Caco-2 (cell line): ENCODE results near the gene LRRC28. TPM values are rescaled to one million over a fixed set of nuclear protein-coding genes. Genes with fewer than 3 reads are reported as not detected.

Experiments used
- BruUV-seq: library from RNA; stranded (reverse); fragments of 400-500 nt; replicated peaks from 2 replicates; lab custom pipeline; 2021; lab: Mats Ljungman, UMichigan
- CTCF ChIA-PET: fragments of 300-600 bp; sonication (Branson Sonifier 250); formaldehyde crosslinking; loops from one replicate; lab custom pipeline; 2022; ENCODE audit warnings: antibody characterized with exemption; lab: Charles Lee
- POLR2A ChIA-PET: fragments of 300-600 bp; sonication (Branson Sonifier 250); formaldehyde crosslinking; loops from one replicate; lab custom pipeline; 2022; ENCODE audit warnings: antibody characterized with exemption; lab: Charles Lee
- DNase-seq, 2 experiments: peaks; one replicate each; pipeline versions ENCODE4 v3.0.0 to v3.0.0-alpha.2; 2020 to 2022
- H3K27me3 ChIP-seq: replicated peaks from 2 replicates; pipeline ENCODE4 v1.6.0; 2011; ENCODE audit warnings: low read length; ENCODE audit not compliant: control insufficient read depth, insufficient read depth
- H3K36me3 ChIP-seq: 2 replicates; pipeline ENCODE4 v1.5.1; 2011; ENCODE audit warnings: low read length; ENCODE audit not compliant: control insufficient read depth, insufficient read depth
- H3K4me1 ChIP-seq: fragments of 250-450 bp; sonication (Bioruptor Pico); 2 replicates; pipeline ENCODE4 v1.5.1; 2020; ENCODE audit warnings: mild to moderate bottlenecking
- H3K4me3 ChIP-seq: 2 replicates; pipeline ENCODE4 v1.5.1; 2011; ENCODE audit warnings: low read depth, mild to moderate bottlenecking, control low read depth, low read length
- H3K9me3 ChIP-seq: fragments of 250-450 bp; sonication (Bioruptor Pico); 2 replicates; pipeline ENCODE4 v1.5.1; 2020; ENCODE audit warnings: mild to moderate bottlenecking, moderate library complexity
- H3K27ac Mint-ChIP-seq: one replicate; pipeline ENCODE4 v1.8.0; 2022; ENCODE audit warnings: mixed read lengths; ENCODE audit not compliant: unreplicated experiment
- H3K27me3 Mint-ChIP-seq: one replicate; pipeline ENCODE4 v1.8.0; 2022; ENCODE audit warnings: mixed read lengths; ENCODE audit not compliant: insufficient read depth, unreplicated experiment
- H3K36me3 Mint-ChIP-seq: one replicate; pipeline ENCODE4 v1.8.0; 2022; ENCODE audit warnings: mild to moderate bottlenecking, mixed read lengths; ENCODE audit not compliant: insufficient read depth, unreplicated experiment
- H3K4me1 Mint-ChIP-seq: one replicate; pipeline ENCODE4 v1.8.0; 2022; ENCODE audit warnings: low read depth, mixed read lengths; ENCODE audit not compliant: unreplicated experiment
- H3K4me3 Mint-ChIP-seq: one replicate; pipeline ENCODE4 v1.8.0; 2022; ENCODE audit warnings: mild to moderate bottlenecking, moderate library complexity, mixed read lengths; ENCODE audit not compliant: unreplicated experiment
- H3K9me3 Mint-ChIP-seq: one replicate; pipeline ENCODE4 v1.8.0; 2022; ENCODE audit warnings: mixed read lengths; ENCODE audit not compliant: unreplicated experiment
- CTCF ChIP-seq, 2 experiments: fragments of 200-600 bp in 1 of 2; IDR thresholded peaks; 1 replicate in 1 of 2; 2 replicates in 1 of 2; pipeline versions ENCODE4 v1.5.1 to v1.8.0; 2011 to 2022; ENCODE audit warnings: antibody characterized with exemption in 1 of 2, control low read depth in 1 of 2, inconsistent platforms in 1 of 2, low read depth in 1 of 2, low read length in 1 of 2, mild to moderate bottlenecking in 1 of 2, moderate library complexity in 1 of 2; ENCODE audit not compliant: insufficient read depth in 1 of 2, severe bottlenecking in 1 of 2, unreplicated experiment in 1 of 2
- intact Hi-C: fragments of 100-400 bp; cut with micrococcal nuclease; formaldehyde crosslinking; loops from one replicate; pipeline ENCODE4 v1.10.0; 2022; ENCODE audit not compliant: unreplicated experiment
- total RNA-seq: library from RNA; stranded (reverse); gene quantifications from 2 replicates; pipeline ENCODE4 v1.2.3, GENCODE V29; 2022

Gene LRRC28
- total RNA-seq, 1 experiment from 2014 or later: 17.8 TPM

DNA sequence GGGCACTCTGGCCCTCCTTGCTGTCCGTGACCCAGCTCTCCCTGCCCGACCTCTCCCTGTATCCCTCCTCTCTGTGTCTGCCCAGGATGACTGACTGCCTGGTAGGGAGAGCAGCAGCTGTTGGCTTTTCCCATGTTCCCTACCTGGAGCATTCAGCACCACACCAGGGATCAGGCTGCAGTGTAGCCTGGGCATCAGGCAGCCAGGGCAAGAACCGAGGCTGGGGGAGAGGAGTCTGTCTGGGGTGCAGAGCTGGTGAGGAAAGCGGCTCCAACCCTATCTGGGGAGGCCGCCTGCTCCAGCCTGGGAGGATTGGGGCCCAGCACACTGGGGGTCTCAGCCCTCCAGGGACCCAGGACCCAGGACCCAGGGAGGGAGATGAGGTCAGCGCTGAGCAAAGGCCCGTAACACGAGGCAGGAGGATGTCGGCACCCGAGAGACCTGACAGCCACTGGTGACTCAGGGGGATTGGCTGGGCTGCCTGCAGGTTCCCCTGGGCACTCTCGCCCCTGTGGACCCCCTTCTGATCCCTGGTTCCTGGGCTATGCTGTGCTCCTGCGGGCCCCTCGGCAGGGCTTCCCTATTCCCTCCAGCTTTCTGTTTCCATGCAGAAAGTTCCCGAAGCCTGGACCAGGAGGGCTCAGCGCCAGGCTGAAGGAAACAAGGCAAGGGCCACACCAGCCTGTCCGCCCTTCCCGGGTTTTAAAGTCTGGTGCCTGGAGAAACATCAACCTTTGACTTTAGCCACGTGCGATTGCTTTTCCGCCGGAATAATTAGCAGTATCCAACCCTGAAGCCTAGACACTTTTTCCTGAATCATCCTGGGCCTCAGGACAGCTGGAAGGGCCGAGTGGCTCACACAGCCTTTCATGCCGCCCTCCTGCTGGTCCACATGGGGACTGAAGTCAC is 186.3 kb downstream of the LRRC28 start:
- Histone ChIP-seq H3K36me3 (no peaks in the 10 kb centered on the region), H3K27me3 (no peaks in the 10 kb centered on the region), H3K4me3 (no peak overlapping the region), H3K4me1 (no peaks in the 10 kb centered on the region), H3K9me3 (no peaks in the 10 kb centered on the region)
- ChIA-PET POLR2A (no interaction called here), CTCF (no interaction called here)
- BruUV-seq: no TSS peak
- Mint-ChIP-seq H3K4me3 (no peak overlapping the region), H3K27me3 (peaks cover 3% of the 10 kb centered on the region), H3K36me3 (peaks cover 4% of the 10 kb centered on the region), H3K9me3 (no peaks in the 10 kb centered on the region), H3K4me1 (no peaks in the 10 kb centered on the region), H3K27ac (no peak overlapping the region)
- TF ChIP-seq CTCF (IDR thresholded peaks at IDR 0.05; ENCODE audit: insufficient read depth in 1 of 2, low read depth in 1 of 2, low read length in 1 of 2, severe bottlenecking in 1 of 2, unreplicated experiment in 1 of 2): no peak
- intact Hi-C loops: no loop called here
- no peak for DNase-seq

- H3K4me1 ChIP-seq: no peaks in the 10 kb centered on the region
- POLR2A ChIA-PET: no interaction called here
- Mint-ChIP-seq H3K36me3 (peaks cover 4% of the 10 kb centered on the region), H3K4me1 (no peaks in the 10 kb centered on the region), H3K4me3 (no peak overlapping the region), H3K27ac (no peak overlapping the region), H3K27me3 (peaks cover 3% of the 10 kb centered on the region), H3K9me3 (no peaks in the 10 kb centered on the region)
- H3K27me3 ChIP-seq: no peaks in the 10 kb centered on the region
- H3K36me3 ChIP-seq: no peaks in the 10 kb centered on the region
- no TSS peak for BruUV-seq
- CTCF ChIA-PET: no interaction called here
- no peaks in the 10 kb centered on the region for H3K9me3 ChIP-seq
- intact Hi-C loops: no loop called here
- TF ChIP-seq CTCF (IDR thresholded peaks at IDR 0.05; ENCODE audit: insufficient read depth in 1 of 2, low read depth in 1 of 2, low read length in 1 of 2, severe bottlenecking in 1 of 2, unreplicated experiment in 1 of 2): no peak
- no peak for DNase-seq
- no peak overlapping the region for H3K4me3 ChIP-seq
Measured at GRCh38 chr15:99438224-99438585, 186.9 kb downstream of the LRRC28 start.

DNA sequence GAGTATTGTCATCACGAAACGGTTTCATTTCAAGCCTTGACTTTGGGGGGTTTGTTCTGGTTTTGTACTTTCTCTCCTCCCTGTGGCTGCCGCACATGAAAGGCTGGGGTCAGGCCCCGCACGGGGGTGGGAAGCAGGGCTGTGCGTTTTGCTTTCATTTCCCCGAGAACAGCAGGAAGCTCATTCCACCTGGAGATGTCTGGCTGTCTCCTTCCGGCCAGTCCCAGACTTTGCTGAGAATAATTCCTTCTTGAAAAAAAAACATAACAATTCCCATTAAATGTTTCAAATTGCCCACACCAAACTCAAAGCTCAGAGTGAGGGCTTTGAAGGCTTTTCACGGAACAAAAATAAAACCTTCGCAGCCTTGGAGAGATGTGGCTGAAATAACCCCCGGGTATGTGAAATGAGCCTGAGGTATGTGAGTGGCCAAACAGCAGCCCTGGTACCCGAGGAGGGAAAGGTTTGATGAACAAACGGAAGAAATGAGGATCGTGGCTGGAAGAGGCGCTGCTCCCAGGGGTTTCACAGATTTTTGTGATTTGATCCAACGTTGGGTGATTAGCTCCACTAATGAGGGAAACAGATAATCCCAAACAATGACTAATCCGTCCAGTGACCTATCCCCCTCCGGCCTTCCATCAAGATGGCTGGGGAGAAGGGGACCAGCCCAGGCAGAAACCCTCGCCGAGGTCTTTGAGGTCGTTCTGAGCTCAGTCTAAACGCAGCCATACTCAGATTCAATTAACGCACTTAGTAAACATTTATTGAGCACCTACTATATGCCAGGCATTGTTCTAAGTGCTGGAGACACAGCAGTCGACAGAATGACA is 187.6 kb downstream of the LRRC28 start:
- peaks cover 3% of the 10 kb centered on the region for H3K27me3 Mint-ChIP-seq
- no peak overlapping the region for H3K4me3 Mint-ChIP-seq
- POLR2A ChIA-PET: no interaction called here
- peaks cover 4% of the 10 kb centered on the region for H3K36me3 Mint-ChIP-seq
- no peak overlapping the region for H3K4me3 ChIP-seq
- H3K27ac Mint-ChIP-seq: no peak overlapping the region
- H3K36me3 ChIP-seq: no peaks in the 10 kb centered on the region
- no peak for DNase-seq
- no peaks in the 10 kb centered on the region for H3K4me1 Mint-ChIP-seq
- no peaks in the 10 kb centered on the region for H3K9me3 ChIP-seq
- intact Hi-C loops: no loop called here
- CTCF ChIA-PET: no interaction called here
- TF ChIP-seq CTCF (IDR thresholded peaks at IDR 0.05; ENCODE audit: insufficient read depth in 1 of 2, low read depth in 1 of 2, low read length in 1 of 2, severe bottlenecking in 1 of 2, unreplicated experiment in 1 of 2): no peak
- no peaks in the 10 kb centered on the region for H3K9me3 Mint-ChIP-seq
- H3K4me1 ChIP-seq: no peaks in the 10 kb centered on the region
- no TSS peak for BruUV-seq
- no peaks in the 10 kb centered on the region for H3K27me3 ChIP-seq
